ENCODE measurements around the gene ST6GALNAC2. TPM values are rescaled to one million over a fixed set of nuclear protein-coding genes. Genes with fewer than 3 reads are reported as not detected.

ST6GALNAC2 gene
- total and polyA plus RNA-seq, 8 donors, result 2.1 to 30.2 (median 4.7) TPM

DNA sequence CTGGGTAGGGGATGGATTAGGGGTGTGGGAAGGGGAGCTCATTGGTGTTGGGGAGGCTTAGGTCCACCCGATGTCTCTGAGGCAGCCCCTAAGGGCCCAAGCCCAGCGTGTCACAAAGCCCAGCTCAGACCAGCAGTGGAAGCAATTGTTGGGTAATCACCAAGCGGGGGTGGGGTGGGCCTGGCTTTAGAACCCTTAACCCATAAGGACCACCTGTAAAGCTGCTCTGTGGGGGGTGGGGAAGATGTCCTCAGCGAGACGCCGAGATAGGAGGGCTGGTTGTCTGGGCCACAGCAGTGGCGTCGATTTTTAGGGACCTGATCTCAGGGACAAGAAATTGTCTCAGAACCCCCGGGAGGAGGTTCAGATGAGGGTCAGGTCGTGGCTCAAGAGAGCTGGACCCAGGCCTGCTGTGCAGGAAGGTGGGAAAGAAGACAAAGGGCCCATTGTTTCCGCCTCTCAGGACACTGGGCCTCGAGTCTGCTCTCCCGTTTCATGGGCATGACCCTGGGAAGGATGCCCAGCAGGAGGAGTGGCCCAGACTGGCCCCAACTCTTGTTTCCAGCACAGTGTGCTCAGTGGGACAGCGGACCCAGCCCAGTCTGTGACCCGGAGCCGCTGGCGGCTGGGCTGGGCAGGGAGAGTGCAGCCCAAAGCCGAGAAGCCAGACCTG, 15.9 kb downstream of the ST6GALNAC2 start:
- no peak for DNase-seq
- Histone ChIP-seq H3K27ac (no peak overlapping the region), H3K27me3 (no peaks in the 10 kb centered on the region), H3K4me1 (peaks cover 0 to 30% of the 10 kb centered on the region in 2 donors), H3K4me3 (no peak overlapping the region), H3K36me3 (peaks cover 0 to 25% of the 10 kb centered on the region in 2 donors), H3K9me3 (no peaks in the 10 kb centered on the region)
- TF ChIP-seq CTCF (IDR thresholded peaks at IDR 0.05), result no peak
- intact Hi-C loops (cut with DNase I), result no loop called here
- ATAC-seq, result peak; percentile 31

DNA sequence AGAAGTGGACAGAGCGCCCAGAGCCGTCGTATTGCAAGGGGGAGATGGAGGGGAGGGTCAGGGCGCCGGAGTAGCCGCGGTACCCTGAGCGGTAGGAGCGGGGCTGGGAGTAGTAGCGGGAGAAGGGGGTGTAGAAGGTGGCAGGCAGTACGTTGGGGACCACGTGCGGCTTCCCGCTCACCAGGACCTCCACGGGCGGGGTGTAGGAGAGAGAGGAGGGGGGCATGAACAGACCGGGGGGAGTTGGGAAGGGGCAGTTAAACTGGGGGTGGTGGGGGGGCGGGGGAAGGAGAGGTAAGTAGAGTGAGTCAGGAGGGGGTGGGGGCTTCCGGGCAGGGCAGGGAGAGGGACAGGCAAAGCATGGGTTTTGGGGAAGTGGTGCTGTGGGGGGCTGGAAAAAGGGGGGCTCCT, 16.8 kb downstream of the ST6GALNAC2 start:
- H3K36me3 ChIP-seq, result peaks cover 0 to 35% of the 10 kb centered on the region in 2 donors
- DNase-seq (no peak), ATAC-seq (no peak)
- no peaks in the 10 kb centered on the region for H3K27me3 ChIP-seq
- TF ChIP-seq CTCF (IDR thresholded peaks at IDR 0.05), result no peak
- H3K4me1 ChIP-seq, result peaks cover 0 to 30% of the 10 kb centered on the region in 2 donors
- intact Hi-C loops (cut with DNase I), result no loop called here
- H3K27ac ChIP-seq, result no peak overlapping the region
- H3K4me3 ChIP-seq, result no peak overlapping the region
- no peaks in the 10 kb centered on the region for H3K9me3 ChIP-seq

DNA sequence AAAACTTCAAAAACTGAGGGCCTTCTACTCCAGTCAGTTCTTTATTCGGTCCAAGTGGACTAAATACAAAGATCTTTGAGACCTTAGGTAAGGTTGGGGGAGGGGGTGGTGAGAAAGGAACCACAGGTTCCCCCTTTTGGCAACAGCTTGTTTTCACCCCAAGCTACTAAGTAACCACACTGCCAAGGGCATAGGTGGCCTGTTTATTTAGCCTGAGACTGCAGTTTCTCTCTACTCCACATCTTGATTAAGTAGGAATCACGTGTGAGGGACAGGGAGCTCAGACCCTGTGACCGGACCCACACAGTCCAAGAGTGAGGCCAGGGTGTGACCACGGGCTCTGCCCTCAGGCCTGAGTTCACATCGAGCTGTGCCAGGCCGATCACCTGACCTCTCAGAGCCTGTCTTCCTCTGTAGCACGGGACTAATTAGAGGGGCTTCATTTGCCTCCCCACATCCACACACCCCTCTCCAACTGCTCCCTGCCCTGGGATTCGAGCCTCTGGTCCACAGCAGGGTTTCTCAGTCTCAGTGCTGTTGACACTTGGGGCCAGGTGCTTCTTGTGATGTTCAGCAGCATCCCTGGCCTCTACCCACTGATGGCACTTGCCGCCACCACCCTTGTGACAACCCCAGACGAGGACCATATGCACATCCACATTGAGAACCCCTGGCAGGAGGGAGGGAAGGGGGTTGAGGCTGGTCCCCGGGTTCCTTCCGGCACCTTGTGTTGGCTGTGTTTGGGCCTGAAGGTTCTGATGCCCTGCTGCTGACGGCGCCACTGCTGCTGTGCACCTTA, 17.8 kb downstream of the ST6GALNAC2 start:
- no peak for TF ChIP-seq CTCF (IDR thresholded peaks at IDR 0.05)
- ATAC-seq (peak; percentile 79), DNase-seq (peak in 1 of 4 donors; percentile 78)
- peaks cover 2 to 37% of the 10 kb centered on the region in 2 donors for H3K4me1 ChIP-seq
- no peak overlapping the region for H3K4me3 ChIP-seq
- H3K27ac ChIP-seq, result peak overlapping the region in 1 of 2 donors; percentile 48
- peaks cover 0 to 43% of the 10 kb centered on the region in 2 donors for H3K36me3 ChIP-seq
- no peaks in the 10 kb centered on the region for H3K27me3 ChIP-seq
- H3K9me3 ChIP-seq, result no peaks in the 10 kb centered on the region
- intact Hi-C loops (cut with DNase I), result no loop called here

DNA sequence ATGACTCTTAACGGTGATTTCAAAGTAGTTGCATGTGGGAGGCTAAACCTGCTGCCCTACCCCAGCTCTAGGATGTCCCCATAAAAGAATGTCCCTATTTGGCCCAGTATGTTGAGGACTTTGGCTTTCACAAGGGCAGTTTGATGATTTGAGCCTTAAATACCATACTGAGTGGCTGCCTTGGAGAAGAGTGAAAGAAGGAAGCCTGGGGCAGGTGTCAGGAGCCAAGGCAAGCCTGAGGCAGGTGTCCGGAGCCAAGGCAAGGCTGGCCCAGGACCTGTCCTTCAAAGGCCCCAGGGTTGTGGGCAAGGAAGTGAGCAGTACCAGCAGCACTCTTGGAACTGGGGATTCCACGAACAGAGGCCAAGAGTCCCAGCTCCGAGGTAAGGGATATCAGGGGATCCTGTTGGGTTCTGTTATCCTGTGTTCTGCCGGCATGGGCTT, 18.6 kb downstream of the ST6GALNAC2 start:
- peaks cover 0 to 49% of the 10 kb centered on the region in 2 donors for H3K36me3 ChIP-seq
- H3K27ac ChIP-seq, result peak overlapping the region in 1 of 2 donors; percentile 48
- ATAC-seq, result peak; percentile 2
- DNase-seq, result no peak
- H3K4me3 ChIP-seq, result no peak overlapping the region
- no peaks in the 10 kb centered on the region for H3K9me3 ChIP-seq
- H3K27me3 ChIP-seq, result no peaks in the 10 kb centered on the region
- intact Hi-C loops (cut with DNase I), result no loop called here
- TF ChIP-seq CTCF (IDR thresholded peaks at IDR 0.05), result no peak
- peaks cover 7 to 44% of the 10 kb centered on the region in 2 donors for H3K4me1 ChIP-seq

DNA sequence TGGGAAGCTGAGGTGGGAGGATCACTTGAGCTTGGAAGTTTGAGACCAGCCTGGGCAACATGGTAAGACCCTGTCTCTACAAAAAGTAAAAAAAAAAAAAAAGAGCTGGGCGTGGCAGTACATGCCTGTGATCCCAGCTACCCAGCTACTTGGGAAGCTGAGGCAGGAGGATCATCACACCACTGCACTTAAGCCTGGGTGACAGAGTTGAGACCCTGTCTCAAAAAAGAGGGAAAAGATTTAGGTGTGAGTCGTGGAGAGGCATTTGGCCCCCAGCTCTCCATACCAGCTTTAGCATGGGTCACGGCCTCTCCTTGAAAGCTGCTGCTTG, 19.1 kb downstream of the ST6GALNAC2 start:
- Histone ChIP-seq H3K27me3 (no peaks in the 10 kb centered on the region), H3K9me3 (no peaks in the 10 kb centered on the region), H3K36me3 (peaks cover 0 to 52% of the 10 kb centered on the region in 2 donors), H3K27ac (peak overlapping the region in 1 of 2 donors; percentile 48), H3K4me1 (peaks cover 11 to 48% of the 10 kb centered on the region in 2 donors), H3K4me3 (no peak overlapping the region)
- no peak for TF ChIP-seq CTCF (IDR thresholded peaks at IDR 0.05)
- no peak for DNase-seq
- intact Hi-C loops (cut with DNase I), result no loop called here
- no peak for ATAC-seq
